ENCODE data around the gene HIBADH. TPM values are rescaled to one million over a fixed set of nuclear protein-coding genes. Genes with fewer than 3 reads are reported as not detected.
"Not testable (repeated sequence)": the region's sequence is repeated elsewhere in the genome, so short reads cannot be mapped to it uniquely, and the experiment has no call there.

The HIBADH gene
- polyA plus RNA-seq, 3 donors, result 83.6 to 88.7 (median 88.0) TPM

DNA sequence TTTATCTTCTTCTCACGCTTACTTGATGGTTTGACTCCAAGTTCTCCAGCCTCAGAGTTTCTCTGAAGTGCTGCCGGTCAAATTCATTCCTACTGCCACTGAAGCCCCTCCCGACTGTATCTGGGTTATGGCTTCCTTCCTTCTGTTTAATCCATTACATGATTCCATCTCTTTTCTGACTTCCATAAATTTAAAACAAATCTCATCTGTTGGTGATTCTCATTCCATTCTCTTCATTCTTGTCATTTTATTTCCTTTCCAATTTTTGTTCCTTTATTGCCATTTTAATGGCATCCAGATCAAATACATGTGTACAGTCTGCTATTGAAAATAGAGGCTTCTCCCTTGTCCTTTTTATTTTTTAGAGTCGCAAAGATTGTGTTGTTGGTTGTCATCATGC is 25.4 kb upstream of the HIBADH start:
- DNase-seq, result no peak

DNA sequence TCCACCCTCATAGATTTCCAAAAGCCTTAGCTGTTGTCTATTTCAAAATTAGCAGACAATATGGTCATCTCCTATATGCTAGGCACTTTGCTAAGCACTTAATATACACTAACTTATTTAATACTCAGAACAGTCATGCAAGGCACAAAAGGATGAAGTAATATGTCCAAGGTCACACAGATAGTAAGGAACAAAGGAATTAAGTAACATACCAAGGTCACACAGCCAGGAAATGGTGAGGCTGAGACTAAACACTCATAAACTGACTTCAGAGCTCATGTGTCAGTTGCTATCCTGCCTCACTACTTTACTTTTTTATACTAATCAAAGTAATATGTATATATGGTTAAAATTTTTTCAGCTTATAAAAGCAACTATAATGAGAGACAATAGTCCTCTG is 23.6 kb upstream of the HIBADH start:
- no peak for DNase-seq

DNA sequence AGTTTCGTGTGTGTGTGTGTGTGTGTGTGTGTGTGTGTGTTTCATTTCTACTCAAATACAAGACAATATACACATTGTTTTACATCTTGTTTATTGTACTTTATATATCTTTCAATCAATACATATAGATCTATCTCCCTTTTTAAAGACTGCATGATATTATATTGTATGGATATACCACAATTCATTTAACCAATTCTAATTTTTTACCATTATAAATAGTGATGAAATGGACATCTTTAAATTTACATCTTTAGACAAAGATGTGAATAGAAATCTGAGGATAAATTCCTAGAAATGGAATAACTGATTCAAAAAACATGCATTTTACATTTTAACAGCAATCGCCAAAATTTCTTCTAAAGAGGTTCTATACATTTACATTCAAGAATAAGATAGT is 23.2 kb upstream of the HIBADH start:
- DNase-seq, result no peak

DNA sequence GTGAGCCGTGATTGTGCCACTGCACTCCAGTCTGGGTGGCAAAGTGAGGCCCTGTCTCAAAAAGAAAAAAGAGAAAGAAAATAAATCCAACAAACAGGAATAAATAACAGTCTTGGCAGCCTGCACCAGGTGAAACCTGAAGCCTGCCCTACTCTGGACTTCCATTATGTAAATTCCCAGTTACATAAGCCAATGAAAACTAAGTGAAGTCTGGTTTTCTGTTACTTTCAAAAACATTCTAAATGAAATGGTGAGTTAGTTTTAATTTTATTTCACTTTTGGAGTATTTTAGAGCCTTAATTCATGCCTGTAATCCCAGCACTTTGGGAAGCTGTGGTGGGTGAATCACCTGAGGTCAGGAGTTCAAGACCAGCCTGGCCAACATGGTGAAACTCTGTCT is 22.5 kb upstream of the HIBADH start:
- DNase-seq, result no peak

DNA sequence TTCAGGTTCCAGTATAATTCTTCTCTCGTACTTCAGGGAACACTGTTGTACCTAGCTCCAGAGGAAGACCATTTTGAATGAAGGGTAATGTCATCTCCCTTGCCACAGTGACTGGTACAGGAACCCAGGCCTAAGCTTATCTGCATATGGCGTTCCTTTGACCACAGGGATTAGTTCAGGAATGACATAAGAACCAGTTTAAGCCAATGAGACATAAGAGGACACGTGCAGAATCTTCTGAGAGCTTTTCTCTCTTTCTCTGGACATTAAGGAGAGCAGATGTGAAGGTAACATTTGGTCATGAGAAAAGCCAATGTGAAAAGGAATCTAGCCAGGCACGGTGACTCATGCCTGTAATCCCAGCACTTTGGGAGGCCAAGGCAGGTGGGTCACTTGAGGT is 21.8 kb upstream of the HIBADH start:
- no peak for DNase-seq

DNA sequence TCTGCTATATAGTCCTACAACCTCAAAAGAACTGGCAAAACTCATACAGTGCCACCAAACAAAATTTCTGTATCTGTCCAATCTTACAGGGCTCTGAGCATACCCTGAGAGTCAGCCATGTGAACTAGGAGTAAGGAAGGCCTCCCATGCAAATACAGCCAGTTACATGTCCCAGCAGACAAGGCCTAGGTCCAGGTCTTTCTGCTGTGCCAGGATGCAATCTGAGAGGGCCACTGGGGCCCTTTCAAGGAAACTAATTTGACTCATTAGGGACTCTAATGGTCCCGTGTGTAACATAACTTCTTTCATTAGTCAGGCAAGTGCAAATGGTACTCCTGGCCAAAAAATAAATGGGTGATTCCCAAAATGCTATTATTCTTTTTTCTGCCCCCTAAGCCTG is 17.9 kb upstream of the HIBADH start:
- DNase-seq, result no peak

DNA sequence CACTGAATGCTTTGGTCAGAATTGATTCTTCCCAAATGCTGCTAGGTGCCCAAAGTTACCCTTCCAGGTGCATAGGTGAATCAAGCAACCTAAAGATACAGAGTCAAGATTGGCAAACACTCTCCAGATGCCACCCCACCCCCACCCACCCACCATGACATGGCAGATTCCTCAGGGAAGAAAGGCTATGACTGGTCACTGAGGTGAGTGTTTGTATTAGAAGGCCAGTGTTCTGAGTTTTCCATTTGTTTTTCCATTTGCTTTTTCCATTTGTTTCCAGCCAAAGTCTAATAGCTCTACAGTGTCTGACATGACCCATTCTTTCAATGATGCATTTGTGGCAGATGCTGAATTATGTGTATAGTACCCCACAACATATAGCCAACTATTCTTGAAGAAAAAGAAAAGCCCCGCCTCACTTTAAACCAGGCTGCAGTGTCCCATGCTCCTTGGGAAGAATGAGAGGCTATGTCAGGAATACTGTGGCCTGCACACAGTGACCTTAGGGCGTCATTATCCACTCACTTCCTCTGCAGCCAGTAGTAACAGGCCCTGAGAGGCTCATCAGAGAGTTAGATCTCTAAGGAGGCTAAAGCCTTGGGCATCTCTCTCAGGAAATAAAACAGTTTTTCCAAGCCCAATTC is 16.1 kb upstream of the HIBADH start:
- no peak for DNase-seq

DNA sequence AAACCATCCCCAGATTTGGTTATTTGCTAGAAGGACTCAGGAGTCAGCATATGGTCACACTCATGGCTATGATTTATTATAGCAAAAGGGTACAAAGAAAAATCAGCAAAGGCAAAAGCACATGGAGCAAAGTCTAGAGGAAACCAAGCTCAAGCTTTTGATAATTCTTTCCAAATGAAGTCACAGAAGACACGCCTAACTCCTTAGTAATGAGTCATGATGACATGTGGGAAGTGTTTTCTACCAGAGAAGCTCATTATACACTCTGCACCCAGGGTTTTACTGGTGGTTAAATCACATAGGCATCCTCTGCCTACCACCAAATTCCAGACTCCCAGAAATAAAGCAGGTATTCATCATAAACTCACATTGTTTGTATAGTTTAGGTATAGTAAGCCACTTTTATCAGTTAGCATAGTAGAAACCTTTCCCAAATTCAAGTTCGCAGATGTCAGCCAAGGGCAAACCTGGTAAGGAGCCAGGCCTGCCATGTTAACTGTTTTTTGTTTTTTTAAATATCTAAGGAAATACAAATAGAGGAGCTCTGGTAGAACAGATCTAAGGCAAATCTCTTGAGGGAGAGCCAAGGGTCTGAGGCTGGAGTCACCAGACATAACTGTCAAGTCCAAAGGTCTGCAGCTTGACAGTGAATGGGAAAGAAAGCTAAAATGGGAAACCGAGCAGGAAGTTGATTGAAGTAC is 15.4 kb upstream of the HIBADH start:
- DNase-seq, result no peak

DNA sequence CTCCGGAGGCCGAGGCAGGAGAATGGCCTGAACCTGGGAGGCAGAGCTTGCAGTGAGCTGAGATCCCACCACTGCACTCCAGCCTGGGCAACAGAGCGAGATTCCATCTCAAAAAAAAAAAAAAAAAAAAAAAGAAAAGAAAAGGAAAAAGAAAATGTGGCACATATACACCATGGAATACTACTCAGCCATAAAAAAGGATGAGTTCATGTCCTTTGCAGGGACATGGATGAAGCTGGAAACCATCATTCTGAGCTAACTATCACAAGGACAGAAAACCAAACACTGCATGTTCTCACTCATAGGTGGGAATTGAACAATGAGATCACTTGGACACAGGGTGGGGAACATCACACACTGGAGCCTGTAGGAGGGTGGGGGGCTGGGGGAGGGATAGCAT is 11.4 kb upstream of the HIBADH start:
- DNase-seq, result not testable (repeated sequence)

DNA sequence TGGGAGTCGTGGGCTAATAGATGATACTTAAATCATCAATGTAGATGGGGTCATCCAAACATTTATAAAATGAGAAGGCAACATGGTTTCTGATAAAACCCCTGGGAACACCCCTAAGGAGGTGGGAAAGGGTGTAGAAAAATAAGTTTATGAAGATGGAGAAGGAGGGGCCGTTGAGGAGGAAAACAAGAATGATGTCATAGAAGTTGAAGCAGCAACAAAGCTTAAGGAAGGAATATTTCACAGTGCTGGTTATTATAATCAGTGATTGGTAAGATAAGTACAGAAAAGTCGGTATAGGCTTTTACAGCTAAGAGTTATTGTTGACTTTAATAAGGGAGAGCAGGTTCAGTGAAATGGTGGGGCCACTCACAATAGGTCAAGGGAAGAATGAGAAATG is 9.0 kb upstream of the HIBADH start:
- no peak for DNase-seq

DNA sequence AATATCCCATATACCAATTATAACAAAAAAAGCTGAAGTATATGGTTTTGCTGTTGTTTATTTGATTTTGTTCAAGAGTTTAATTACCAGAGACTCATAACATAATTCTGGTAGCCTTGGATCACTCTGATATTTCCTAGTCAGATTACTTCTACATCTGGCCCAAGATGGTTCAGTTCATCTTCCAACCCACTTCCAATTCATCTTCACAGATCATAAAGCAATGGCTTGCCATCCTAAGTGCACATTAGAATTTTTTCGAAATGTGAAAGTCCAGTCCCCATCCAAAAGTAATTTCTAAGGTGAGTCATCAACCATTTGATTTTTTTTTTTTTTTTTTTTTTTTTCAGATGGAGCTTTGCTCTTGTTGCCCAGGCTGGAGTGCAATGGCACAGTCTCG is 8.0 kb upstream of the HIBADH start:
- DNase-seq, result no peak

DNA sequence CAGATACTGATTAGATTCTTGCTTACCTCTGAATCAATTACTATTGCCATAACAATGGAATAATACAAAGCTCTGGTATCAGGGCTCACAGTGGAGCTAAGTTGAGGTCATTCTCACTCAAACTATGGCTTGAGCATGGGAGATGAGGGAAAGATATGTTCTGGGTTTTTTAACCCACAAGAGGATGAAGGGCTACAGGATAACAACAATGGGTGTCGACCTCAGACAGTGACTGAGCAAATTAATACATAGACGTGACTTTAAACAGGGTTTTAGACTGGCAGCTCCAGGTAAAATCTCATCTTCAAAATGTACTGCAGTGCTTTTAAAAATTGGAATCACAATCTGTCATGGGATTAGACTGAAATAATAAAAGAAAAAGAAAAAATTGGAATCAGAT is 7.5 kb upstream of the HIBADH start:
- no peak for DNase-seq

DNA sequence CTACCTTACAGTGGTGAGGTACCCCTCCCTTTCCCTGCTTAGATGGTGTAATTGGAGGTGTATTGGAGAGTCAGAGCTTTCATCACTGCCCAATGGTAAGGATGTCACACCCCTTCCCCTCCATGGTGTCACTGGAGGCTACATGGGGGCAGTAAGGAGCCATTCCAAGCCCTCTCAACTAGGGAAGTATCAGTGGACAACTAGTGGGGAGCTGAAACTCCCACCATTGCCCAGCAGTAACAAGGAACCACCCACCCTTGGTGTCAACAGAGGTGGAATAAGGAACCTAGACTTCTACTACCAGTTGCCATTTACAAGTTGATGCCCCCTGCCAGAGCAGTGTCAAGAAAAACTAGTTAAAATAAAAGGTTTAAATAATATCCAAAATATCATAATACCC is 2.8 kb upstream of the HIBADH start:
- no peak for DNase-seq

DNA sequence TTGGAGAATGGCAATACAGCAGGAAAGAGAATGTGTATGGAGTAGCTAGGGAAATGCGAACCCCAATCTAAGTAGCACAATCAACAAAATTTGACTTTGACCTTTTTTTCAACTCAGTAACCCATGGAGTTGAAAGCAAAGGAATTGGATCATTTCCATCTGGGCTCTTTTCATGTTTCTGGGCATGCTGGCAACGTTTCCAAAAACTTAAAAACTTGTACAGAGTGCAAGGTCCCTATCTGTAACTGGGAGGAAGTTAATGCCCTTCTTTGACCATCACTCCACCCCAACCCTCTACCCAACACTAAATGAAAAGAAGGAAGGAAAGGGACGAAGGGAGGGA is 1.3 kb upstream of the HIBADH start:
- DNase-seq, result no peak

DNA sequence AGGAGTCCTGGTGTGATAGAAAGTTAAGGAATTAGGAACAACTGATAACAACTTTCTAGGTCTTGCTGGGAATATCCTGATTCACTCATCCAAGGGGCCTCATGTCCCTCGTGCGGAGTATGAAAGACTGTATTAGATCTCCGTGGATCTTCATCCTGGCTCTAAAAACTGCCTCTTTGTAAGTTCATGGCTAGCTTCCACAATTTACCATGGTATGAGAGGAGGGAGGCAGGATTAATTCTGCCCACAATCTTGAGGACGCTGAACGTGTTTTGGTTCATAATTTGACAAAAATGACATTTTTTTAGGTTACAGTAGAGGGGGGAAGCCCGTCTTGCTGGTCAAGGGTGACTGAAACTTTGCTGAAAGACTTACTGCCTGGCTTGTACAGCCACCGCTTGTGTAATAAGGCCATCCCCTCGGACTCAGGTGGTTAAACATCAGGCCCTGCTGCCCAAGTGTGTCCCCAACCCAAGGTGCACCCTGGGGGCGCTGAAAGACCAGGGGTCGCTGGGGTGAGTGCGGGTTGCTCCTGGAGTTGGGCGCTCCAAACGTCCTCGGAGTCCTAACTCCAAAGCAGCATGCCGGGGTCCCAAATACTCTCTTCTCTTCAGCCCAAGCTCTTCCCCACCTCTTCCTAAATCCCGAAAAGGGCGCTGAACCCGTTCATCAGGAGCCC is 733 bp downstream of the HIBADH start:
- DNase-seq, result peak; percentile 46

DNA sequence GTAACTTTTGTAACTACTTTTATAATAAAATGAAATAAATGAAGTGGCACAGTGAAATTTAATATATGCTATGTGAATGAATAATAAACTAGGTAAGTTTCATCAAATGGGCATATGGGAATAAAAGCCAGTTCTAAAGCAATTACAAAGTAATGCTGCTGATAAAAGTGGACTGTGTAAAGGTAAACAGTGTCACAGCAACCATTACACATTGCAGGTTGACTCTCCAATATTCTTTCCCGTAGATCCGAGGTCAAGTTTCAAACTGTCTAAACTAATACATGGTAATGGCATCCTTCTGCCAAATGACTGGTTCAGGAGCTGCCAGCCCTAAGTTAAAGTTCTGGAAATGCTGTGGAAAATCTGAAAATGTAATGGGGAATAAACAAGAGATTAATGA is 6.0 kb downstream of the HIBADH start:
- DNase-seq, result no peak

DNA sequence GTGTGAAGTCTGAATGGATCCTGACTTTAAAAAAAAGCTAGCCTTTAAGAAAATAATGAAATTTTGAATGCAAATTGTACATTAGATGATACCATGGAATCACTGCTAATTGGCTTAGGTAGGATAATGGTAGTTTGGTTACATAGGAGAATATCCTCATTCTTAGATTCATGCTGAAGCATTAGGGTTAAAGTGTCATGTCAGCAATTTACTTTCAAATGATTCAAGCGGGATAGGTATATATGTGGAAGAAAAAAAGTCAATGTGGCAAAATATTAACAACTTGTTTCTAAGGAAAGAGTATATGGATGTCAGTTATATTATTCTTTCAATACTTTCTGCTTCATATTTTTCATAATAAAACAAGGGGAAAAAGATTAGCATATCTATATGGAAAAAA is 7.5 kb downstream of the HIBADH start:
- DNase-seq, result no peak

DNA sequence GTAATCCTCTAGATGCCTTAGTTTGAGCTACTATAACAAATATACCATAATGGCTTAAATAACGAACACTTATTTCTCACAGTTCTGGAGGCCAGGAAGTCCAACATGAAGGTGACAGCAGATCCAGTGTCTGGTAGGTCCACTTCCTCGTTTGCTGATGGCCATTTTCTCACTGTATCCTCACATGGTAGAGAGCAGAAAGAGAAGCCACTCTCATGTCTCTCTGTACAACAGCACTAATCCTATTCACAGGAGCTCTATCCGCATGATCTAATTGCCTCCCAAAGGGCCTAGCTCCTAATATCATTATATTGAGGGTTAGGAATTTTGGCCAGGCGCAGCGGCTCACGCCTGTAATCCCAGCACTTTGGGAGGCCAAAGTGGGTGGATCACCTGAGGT is 10.2 kb downstream of the HIBADH start:
- DNase-seq, result no peak

DNA sequence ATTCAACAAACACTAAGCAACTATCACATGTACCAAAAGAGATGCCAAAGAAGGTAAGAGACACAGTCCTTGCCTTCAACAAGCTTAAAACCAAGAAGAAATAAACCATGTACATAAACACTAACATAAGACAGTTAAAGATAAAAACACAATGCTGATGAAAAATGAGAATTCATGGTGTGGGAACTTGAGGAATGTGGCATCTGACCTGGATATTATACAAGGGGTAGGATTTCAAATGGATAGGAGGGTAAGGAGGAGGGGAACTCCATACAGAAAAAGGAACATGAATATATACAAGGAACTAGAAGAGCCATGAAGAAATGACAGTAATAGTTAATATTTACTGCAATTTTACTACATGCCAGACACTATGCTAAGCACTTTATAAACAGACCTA is 11.0 kb downstream of the HIBADH start:
- no peak for DNase-seq

DNA sequence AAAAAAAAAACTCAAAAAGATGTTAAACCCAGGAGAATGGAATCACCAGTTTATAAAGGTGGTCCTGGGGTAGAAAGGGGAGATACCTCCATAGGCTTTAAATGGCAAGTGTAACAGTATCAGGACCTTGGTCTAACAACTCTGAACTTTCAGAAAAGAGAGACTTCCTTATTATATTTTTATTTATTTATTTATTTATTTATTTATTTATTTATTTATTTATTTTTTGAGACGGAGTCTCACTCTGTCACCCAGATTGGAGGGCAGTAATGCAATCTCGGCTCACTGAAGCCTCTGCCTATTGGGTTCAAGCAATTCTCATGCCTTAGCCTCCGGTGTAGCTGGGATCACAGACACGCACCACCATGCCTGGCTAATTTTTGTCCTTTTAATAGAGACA is 12.4 kb downstream of the HIBADH start:
- DNase-seq, result no peak

DNA sequence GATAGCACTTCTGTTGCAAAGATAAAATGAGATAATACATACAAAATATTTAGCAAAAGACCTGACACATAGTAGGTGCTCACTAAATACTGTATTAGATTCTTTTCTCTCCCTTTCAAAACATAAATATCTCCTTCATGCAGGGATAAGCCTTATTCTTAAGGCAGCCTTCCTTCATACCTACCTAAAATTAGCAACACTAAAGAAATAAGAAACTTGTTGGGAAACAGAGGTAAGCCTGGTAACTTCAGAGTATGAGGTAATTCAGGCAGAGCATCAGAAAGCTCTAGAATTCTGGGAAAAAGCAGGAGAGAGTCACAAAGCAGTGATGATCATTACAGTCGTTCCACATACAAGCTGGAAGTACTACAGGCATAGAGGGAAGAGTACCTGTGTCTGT is 15.2 kb downstream of the HIBADH start:
- DNase-seq, result no peak

DNA sequence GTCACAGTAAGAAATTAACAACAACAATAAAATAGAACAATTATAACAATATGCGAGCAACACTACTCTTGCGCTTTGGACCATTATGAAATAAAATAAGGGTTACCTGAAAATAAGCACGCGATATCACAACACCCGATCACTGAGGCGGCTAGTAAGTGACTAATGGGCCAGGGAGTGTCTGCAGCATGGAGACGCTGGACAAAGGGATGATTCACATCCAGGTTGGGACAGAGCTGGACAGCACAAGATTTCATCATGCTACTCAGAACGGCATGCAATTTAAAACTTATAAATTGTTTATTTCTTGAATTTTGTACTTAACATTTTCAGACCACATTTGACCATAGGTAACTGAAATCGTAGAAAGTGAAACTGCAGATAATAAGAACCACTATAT is 15.6 kb downstream of the HIBADH start:
- no peak for DNase-seq

DNA sequence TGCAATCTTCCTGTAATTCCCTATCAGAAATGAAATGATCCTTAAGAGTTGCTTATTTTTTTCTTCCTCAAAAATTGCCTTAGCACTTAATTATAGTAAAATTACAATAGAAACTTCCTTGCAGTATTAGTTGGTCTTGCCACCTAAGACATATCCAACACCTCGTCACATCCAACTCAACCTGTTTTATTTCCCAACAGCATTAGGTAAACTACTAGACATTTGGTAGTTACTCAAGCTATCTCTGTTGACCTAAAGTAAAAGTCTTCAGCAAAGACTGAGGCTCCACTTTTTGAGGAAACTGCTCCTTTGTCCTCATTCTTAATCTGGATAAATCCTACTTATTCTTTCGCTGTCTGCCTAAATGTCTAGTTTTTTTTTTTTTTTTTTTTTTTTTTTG is 20.4 kb downstream of the HIBADH start:
- DNase-seq, result no peak
